Tibial nerve (tissue), 4 donors: ENCODE measurements around the gene CTU2. TPM values are rescaled to one million over a fixed set of nuclear protein-coding genes. Genes with fewer than 3 reads are reported as not detected.
A peak's percentile ranks its signal among the peaks of the same experiment; 100 is the strongest.

Experiments
- DNase-seq, 2 donors: peaks; one replicate each; pipeline ENCODE4 v3.0.0-alpha.2; 2019; ENCODE audit warnings: low spot score in 2 of 2
- H3K27ac ChIP-seq, 4 donors: fragments of 200-600 bp; sonication (generic) in 3 of 4; one replicate each; pipeline ENCODE4 v1.5.1; 2017 to 2019; ENCODE audit warnings: mild to moderate bottlenecking in 1 of 4
- H3K27me3 ChIP-seq, 2 donors: fragments of 200-600 bp; sonication (generic) in 1 of 2; one replicate each; pipeline versions ENCODE4 v1.5.1 to v1.6.0; 2017 to 2019
- H3K36me3 ChIP-seq, 3 donors: fragments of 200-600 bp; sonication (generic); one replicate each; pipeline ENCODE4 v1.5.1; 2018 to 2019
- H3K4me1 ChIP-seq, 4 donors: fragments of 200-600 bp; sonication (generic) in 3 of 4; one replicate each; pipeline ENCODE4 v1.5.1; 2017 to 2019
- H3K4me3 ChIP-seq, 4 donors: fragments of 200-600 bp; sonication (generic) in 3 of 4; one replicate each; pipeline ENCODE4 v1.5.1; 2017 to 2019; ENCODE audit warnings: mild to moderate bottlenecking in 1 of 4, moderate library complexity in 1 of 4
- H3K9me3 ChIP-seq, 4 donors: fragments of 200-600 bp; sonication (generic) in 3 of 4; one replicate each; pipeline ENCODE4 v1.5.1; 2017 to 2019
- EP300 ChIP-seq, 2 donors: sonication (generic); formaldehyde crosslinking; IDR thresholded peaks; one replicate each; pipeline ENCODE4 v1.6.1; 2017; ENCODE audit warnings: antibody characterized with exemption in 2 of 2, mild to moderate bottlenecking in 1 of 2
- POLR2A ChIP-seq, 2 donors: fragments of 450-650 bp; IDR thresholded peaks; one replicate each; pipeline ENCODE4 v1.6.1; 2017; ENCODE audit warnings: antibody characterized with exemption in 2 of 2, mild to moderate bottlenecking in 2 of 2, moderate library complexity in 2 of 2
- WGBS, 2 donors: methylation state at CpG; one replicate each; pipeline ENCODE4 v1.1.5; 2018; 5-methylcytosine and 5-hydroxymethylcytosine counted together
- total RNA-seq, 4 donors: library from RNA; depleted of rRNA; stranded (reverse); fragments of >200 nt; gene quantifications; one replicate each; pipeline ENCODE4 v1.1.0, GENCODE V29; 2016
- TF ChIP-seq, protein P1 (sequence below), 5 experiments: fragments of 200-600 bp in 3 of 5; fragments of 450-650 bp in 2 of 5; sonication (generic) in 3 of 5; IDR thresholded peaks; one replicate each; pipeline ENCODE4 v1.5.1; 2016 to 2019; ENCODE audit warnings: antibody characterized with exemption in 5 of 5, mild to moderate bottlenecking in 3 of 5, moderate library complexity in 2 of 5

Gene CTU2
- total RNA-seq, 4 donors from 2014 or later = 12.3 to 22.5 (median 12.5) TPM

GRCh38 chr16:88748364-88748763, 42.1 kb downstream of the CTU2 start:
- WGBS, 2 donors = 72 to 80% methylated on average over 4 to 5 of the region's 12 CpGs
- H3K9me3 ChIP-seq = no peaks in the 10 kb centered on the region
- no peaks in the 10 kb centered on the region for H3K27me3 ChIP-seq
- H3K36me3 ChIP-seq = peaks cover 0 to 27% (median 0%) of the 10 kb centered on the region in 3 donors
- no peak for DNase-seq
- no peak overlapping the region for H3K4me3 ChIP-seq
- no peak overlapping the region for H3K27ac ChIP-seq
- peaks cover 0 to 45% (median 14%) of the 10 kb centered on the region in 4 donors for H3K4me1 ChIP-seq
- no peak for TF ChIP-seq POLR2A (IDR thresholded peaks at IDR 0.05)
- no peak for TF ChIP-seq EP300 (IDR thresholded peaks at IDR 0.05)
- TF ChIP-seq, protein P1, sequence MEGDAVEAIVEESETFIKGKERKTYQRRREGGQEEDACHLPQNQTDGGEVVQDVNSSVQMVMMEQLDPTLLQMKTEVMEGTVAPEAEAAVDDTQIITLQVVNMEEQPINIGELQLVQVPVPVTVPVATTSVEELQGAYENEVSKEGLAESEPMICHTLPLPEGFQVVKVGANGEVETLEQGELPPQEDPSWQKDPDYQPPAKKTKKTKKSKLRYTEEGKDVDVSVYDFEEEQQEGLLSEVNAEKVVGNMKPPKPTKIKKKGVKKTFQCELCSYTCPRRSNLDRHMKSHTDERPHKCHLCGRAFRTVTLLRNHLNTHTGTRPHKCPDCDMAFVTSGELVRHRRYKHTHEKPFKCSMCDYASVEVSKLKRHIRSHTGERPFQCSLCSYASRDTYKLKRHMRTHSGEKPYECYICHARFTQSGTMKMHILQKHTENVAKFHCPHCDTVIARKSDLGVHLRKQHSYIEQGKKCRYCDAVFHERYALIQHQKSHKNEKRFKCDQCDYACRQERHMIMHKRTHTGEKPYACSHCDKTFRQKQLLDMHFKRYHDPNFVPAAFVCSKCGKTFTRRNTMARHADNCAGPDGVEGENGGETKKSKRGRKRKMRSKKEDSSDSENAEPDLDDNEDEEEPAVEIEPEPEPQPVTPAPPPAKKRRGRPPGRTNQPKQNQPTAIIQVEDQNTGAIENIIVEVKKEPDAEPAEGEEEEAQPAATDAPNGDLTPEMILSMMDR (IDR thresholded peaks at IDR 0.05) = no peak

GRCh38 chr16:88749358-88749757, 43.1 kb downstream of the CTU2 start:
- no peak overlapping the region for H3K27ac ChIP-seq
- peaks cover 0 to 45% (median 8%) of the 10 kb centered on the region in 4 donors for H3K4me1 ChIP-seq
- TF ChIP-seq POLR2A (IDR thresholded peaks at IDR 0.05) (no peak), EP300 (IDR thresholded peaks at IDR 0.05) (no peak)
- TF ChIP-seq, protein P1 (IDR thresholded peaks at IDR 0.05) = no peak
- H3K9me3 ChIP-seq = no peaks in the 10 kb centered on the region
- H3K36me3 ChIP-seq = peaks cover 0 to 27% (median 0%) of the 10 kb centered on the region in 3 donors
- WGBS, 2 donors = 95 to 96% methylated on average over 26 of the region's 26 CpGs
- no peak overlapping the region for H3K4me3 ChIP-seq
- no peak for DNase-seq
- H3K27me3 ChIP-seq = no peaks in the 10 kb centered on the region

DNA sequence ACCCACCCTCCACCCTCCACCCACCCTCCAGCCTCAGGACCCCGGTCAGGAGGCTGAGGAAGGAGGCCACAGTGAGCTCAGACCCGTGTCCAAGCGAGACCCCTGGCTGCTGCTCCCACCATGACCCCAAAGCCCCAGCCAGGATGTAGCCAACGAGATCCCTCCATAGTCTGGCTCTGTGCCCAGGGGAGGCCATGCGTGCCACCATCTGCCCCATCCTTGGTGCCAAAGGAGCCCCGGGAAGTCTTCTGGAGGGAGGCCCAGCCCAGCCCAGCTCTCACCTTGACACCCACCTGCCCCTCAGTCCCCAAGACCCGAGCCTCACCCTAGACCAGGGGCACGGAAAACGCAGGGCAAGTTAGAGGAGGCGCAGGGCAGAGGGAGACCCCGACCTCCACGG, 44.6 kb downstream of the CTU2 start:
- peaks cover 0 to 35% (median 0%) of the 10 kb centered on the region in 4 donors for H3K4me1 ChIP-seq
- no peak overlapping the region for H3K4me3 ChIP-seq
- no peak overlapping the region for H3K27ac ChIP-seq
- TF ChIP-seq, protein P1 (IDR thresholded peaks at IDR 0.05) = no peak
- TF ChIP-seq EP300 (IDR thresholded peaks at IDR 0.05) (no peak), POLR2A (IDR thresholded peaks at IDR 0.05) (no peak)
- WGBS, 2 donors = 50 to 92% methylated on average over 2 to 6 of the region's 12 CpGs
- peaks cover 0 to 27% (median 0%) of the 10 kb centered on the region in 3 donors for H3K36me3 ChIP-seq
- H3K9me3 ChIP-seq = no peaks in the 10 kb centered on the region
- DNase-seq = no peak
- no peaks in the 10 kb centered on the region for H3K27me3 ChIP-seq

GRCh38 chr16:88752386-88753002, 46.2 kb downstream of the CTU2 start:
- TF ChIP-seq EP300 (IDR thresholded peaks at IDR 0.05) = no peak
- TF ChIP-seq, protein P1 (IDR thresholded peaks at IDR 0.05) = no peak
- no peak for TF ChIP-seq POLR2A (IDR thresholded peaks at IDR 0.05)
- peaks cover 0 to 19% (median 0%) of the 10 kb centered on the region in 4 donors for H3K4me1 ChIP-seq
- no peaks in the 10 kb centered on the region for H3K9me3 ChIP-seq
- H3K36me3 ChIP-seq = peaks cover 0 to 27% (median 0%) of the 10 kb centered on the region in 3 donors
- H3K27ac ChIP-seq = no peak overlapping the region
- DNase-seq = no peak
- no peaks in the 10 kb centered on the region for H3K27me3 ChIP-seq
- no peak overlapping the region for H3K4me3 ChIP-seq
- 79 to 80% methylated on average over 15 to 16 of the region's 16 CpGs for WGBS, 2 donors

DNA sequence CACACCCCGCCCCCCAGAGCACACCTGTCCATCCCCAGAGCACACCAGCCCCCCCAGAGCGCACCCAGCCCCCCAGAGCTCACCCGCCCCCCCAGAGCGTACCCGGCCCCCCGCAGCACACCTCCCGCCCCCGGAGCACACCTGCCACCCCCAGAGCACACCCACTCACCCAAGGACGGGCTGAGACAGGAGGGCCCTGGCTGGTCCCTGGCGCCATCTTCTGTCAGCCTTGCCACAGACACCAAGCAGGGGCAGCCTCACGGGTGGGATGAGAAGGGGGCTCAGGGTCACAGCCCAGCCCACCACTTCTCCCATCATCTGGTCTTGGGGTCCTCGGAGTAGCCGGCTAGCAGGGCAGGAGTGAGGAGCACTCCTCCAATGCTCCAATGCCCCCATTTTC, 46.9 kb downstream of the CTU2 start:
- peaks cover 0 to 27% (median 0%) of the 10 kb centered on the region in 3 donors for H3K36me3 ChIP-seq
- TF ChIP-seq EP300 (IDR thresholded peaks at IDR 0.05) (no peak), POLR2A (IDR thresholded peaks at IDR 0.05) (no peak)
- TF ChIP-seq, protein P1 (IDR thresholded peaks at IDR 0.05) = no peak
- WGBS, 2 donors = 74 to 100% methylated on average over 5 to 6 of the region's 13 CpGs
- no peaks in the 10 kb centered on the region for H3K27me3 ChIP-seq
- no peak overlapping the region for H3K4me3 ChIP-seq
- no peaks in the 10 kb centered on the region for H3K9me3 ChIP-seq
- H3K27ac ChIP-seq = peak overlapping the region in 1 of 4 donors; percentile 28
- no peak for DNase-seq
- H3K4me1 ChIP-seq = peaks cover 0 to 17% (median 0%) of the 10 kb centered on the region in 4 donors
